Endodermal cell (in vitro differentiated cells): Measurements from ENCODE around the gene HOXD4. TPM values are rescaled to one million over a fixed set of nuclear protein-coding genes. Genes with fewer than 3 reads are reported as not detected.

Source experiments
- DNase-seq: peaks from one replicate; pipeline ENCODE4 v3.0.0-alpha.2; 2017
- H3K27ac ChIP-seq: 2 replicates; pipeline ENCODE4 v1.5.1; 2013; ENCODE audit warnings: mild to moderate bottlenecking, low read depth, low read length, moderate library complexity
- H3K27me3 ChIP-seq: 2 replicates; pipeline ENCODE4 v1.6.1; 2013; ENCODE audit warnings: mild to moderate bottlenecking, low read length, moderate library complexity; ENCODE audit not compliant: insufficient read depth, control insufficient read depth, poor library complexity, severe bottlenecking
- H3K36me3 ChIP-seq: 2 replicates; pipeline ENCODE4 v1.7.0; 2013; ENCODE audit warnings: mild to moderate bottlenecking, low read length, moderate library complexity; ENCODE audit not compliant: control insufficient read depth, insufficient read depth
- H3K4me1 ChIP-seq: one replicate; pipeline ENCODE4 v1.7.0; 2013; ENCODE audit warnings: low read length; ENCODE audit not compliant: control insufficient read depth, insufficient read depth
- H3K4me3 ChIP-seq: 2 replicates; pipeline ENCODE4 v1.5.1; 2013; ENCODE audit warnings: mild to moderate bottlenecking, low read length, moderate library complexity
- H3K9ac ChIP-seq: 2 replicates; pipeline ENCODE4 v1.6.1; 2013; ENCODE audit warnings: mild to moderate bottlenecking, low read length, moderate library complexity; ENCODE audit not compliant: poor library complexity, severe bottlenecking; ENCODE audit errors: extremely low read depth
- H3K9me3 ChIP-seq: 2 replicates; pipeline ENCODE4 v1.6.1; 2013; ENCODE audit warnings: mild to moderate bottlenecking, low read length, moderate library complexity; ENCODE audit not compliant: control insufficient read depth
- H3K27ac Mint-ChIP-seq: 2 replicates; pipeline ENCODE4 v1.8.0; 2020; ENCODE audit warnings: mixed read lengths
- H3K27me3 Mint-ChIP-seq: 2 replicates; pipeline ENCODE4 v1.8.0; 2021; ENCODE audit warnings: mild to moderate bottlenecking, mixed read lengths; ENCODE audit not compliant: insufficient read depth
- H3K36me3 Mint-ChIP-seq: 2 replicates; pipeline ENCODE4 v1.8.0; 2020; ENCODE audit warnings: low read depth, mixed read lengths
- H3K4me1 Mint-ChIP-seq: 2 replicates; pipeline ENCODE4 v1.8.0; 2020; ENCODE audit warnings: mixed read lengths
- H3K4me3 Mint-ChIP-seq: 2 replicates; pipeline ENCODE4 v1.8.0; 2020; ENCODE audit warnings: mild to moderate bottlenecking, moderate library complexity, mixed read lengths
- H3K9me3 Mint-ChIP-seq: 2 replicates; pipeline ENCODE4 v1.8.0; 2020; ENCODE audit warnings: mild to moderate bottlenecking, mixed read lengths
- CTCF ChIP-seq: fragments of 200-600 bp; sonication (generic); conservative IDR thresholded peaks from 2 replicates; pipeline ENCODE4 v1.5.0; 2021; ENCODE audit warnings: antibody characterized with exemption, mild to moderate bottlenecking
- WGBS, 2 experiments: methylation state at CpG; one replicate each; pipeline versions ENCODE4 v1.1.5 to v1.1.7; 2013; ENCODE audit warnings: missing lambda C conversion rate in 2 of 2, mixed read lengths in 1 of 2; ENCODE audit not compliant: insufficient coverage in 1 of 2, insufficient read length in 1 of 2; 5-methylcytosine and 5-hydroxymethylcytosine counted together
- total RNA-seq, 2 donors: library from RNA; stranded (reverse); fragmentation: NEBNext Ultra II Directional in 1 of 2; extraction: Animal tissue kit (Norgen Biotek cat#: 25700) in 1 of 2; gene quantifications; 2 replicates in 1 of 2; 3 replicates in 1 of 2; pipeline ENCODE4 v1.2.1, GENCODE V29; 2021

Gene HOXD4
- total RNA-seq, 2 donors from 2014 or later, result not detected

- Histone ChIP-seq H3K9ac (no peak overlapping the region), H3K36me3 (no peaks in the 10 kb centered on the region), H3K4me3 (peak overlapping the region; percentile 27), H3K9me3 (no peaks in the 10 kb centered on the region), H3K4me1 (no peaks in the 10 kb centered on the region), H3K27ac (no peak overlapping the region), H3K27me3 (peaks cover 99% of the 10 kb centered on the region)
- Mint-ChIP-seq H3K36me3 (no peaks in the 10 kb centered on the region), H3K4me3 (peak overlapping the region; percentile 41), H3K27ac (no peak overlapping the region), H3K27me3 (peaks cover 95% of the 10 kb centered on the region), H3K9me3 (no peaks in the 10 kb centered on the region), H3K4me1 (peaks cover 26% of the 10 kb centered on the region)
- peak; percentile 79 for DNase-seq
- 4 to 6% methylated on average over 15 to 25 of the region's 25 CpGs for WGBS, 2 experiments
- TF ChIP-seq CTCF, result no peak
Observed at GRCh38 chr2:176105078-176105729, 46.1 kb upstream of the HOXD4 start.

GRCh38 chr2:176105730-176106580 lies 45.4 kb upstream of the HOXD4 start:
- Mint-ChIP-seq H3K27ac (no peak overlapping the region), H3K4me3 (peak overlapping the region; percentile 32), H3K36me3 (no peaks in the 10 kb centered on the region), H3K9me3 (no peaks in the 10 kb centered on the region), H3K27me3 (peaks cover 95% of the 10 kb centered on the region), H3K4me1 (peaks cover 26% of the 10 kb centered on the region)
- DNase-seq, result no peak
- Histone ChIP-seq H3K4me1 (no peaks in the 10 kb centered on the region), H3K4me3 (no peak overlapping the region), H3K9me3 (no peaks in the 10 kb centered on the region), H3K27me3 (peaks cover 99% of the 10 kb centered on the region), H3K36me3 (no peaks in the 10 kb centered on the region), H3K27ac (no peak overlapping the region), H3K9ac (no peak overlapping the region)
- no peak for TF ChIP-seq CTCF
- 7 to 8% methylated on average over 20 to 25 of the region's 25 CpGs for WGBS, 2 experiments

GRCh38 chr2:176106581-176107539 lies 44.5 kb upstream of the HOXD4 start, which contains the start of gene HOXD11:
TSS of gene HOXD11 (plus strand) at chr2:176107280. CDS start at chr2:176107356, 76 bp downstream.
- Histone ChIP-seq H3K36me3 (no peaks in the 10 kb centered on the region), H3K27me3 (peaks cover 99% of the 10 kb centered on the region), H3K27ac (no peak within 1 kb of the TSS), H3K9ac (no peak within 1 kb of the TSS), H3K4me1 (no peaks in the 10 kb centered on the region), H3K4me3 (no peak within 1 kb of the TSS), H3K9me3 (no peaks in the 10 kb centered on the region)
- peak; percentile 84 for DNase-seq
- no peak for TF ChIP-seq CTCF
- Mint-ChIP-seq H3K27ac (no peak within 1 kb of the TSS), H3K4me1 (peaks cover 26% of the 10 kb centered on the region), H3K36me3 (no peaks in the 10 kb centered on the region), H3K9me3 (no peaks in the 10 kb centered on the region), H3K4me3 (peak within 1 kb of the TSS; percentile 48), H3K27me3 (peaks cover 95% of the 10 kb centered on the region)
- WGBS, 2 experiments, result 0 to 1% methylated on average over 11 to 84 of the region's 85 CpGs
